ENCODE data around the gene LIN52. TPM values are rescaled to one million over a fixed set of nuclear protein-coding genes. Genes with fewer than 3 reads are reported as not detected.

LIN52 gene
- total and polyA plus RNA-seq, 2 donors (not counting 3 experiments of a cell fraction or from before 2014, with no cell fraction given): 6.6 to 9.7 TPM

GRCh38 chr14:74195623-74196022, 110.9 kb downstream of the LIN52 start:
- FAIRE-seq (peak; percentile 4), DNase-seq (ENCODE audit: low read depth, low spot score) (no peak)
- intact Hi-C loops (cut with micrococcal nuclease): no loop called here
- POLR2A ChIA-PET: no interaction called here
- CTCF ChIA-PET: no interaction called here
- H3K9me1 ChIP-seq (replicated peaks; ENCODE audit: control insufficient read depth, extremely low read depth, insufficient read depth, low read length): no peaks in the 10 kb centered on the region
- H3K4me1 ChIP-seq (ENCODE audit: control insufficient read depth, extremely low read depth, insufficient read depth, low read length): no peaks in the 10 kb centered on the region
- TF ChIP-seq EZH2 (IDR thresholded peaks at IDR 0.05; ENCODE audit: borderline replicate concordance, low read depth, low read length, severe bottlenecking): no peak
- no peak for TF ChIP-seq JUN (IDR thresholded peaks at IDR 0.05; ENCODE audit: borderline replicate concordance, insufficient read depth, insufficient read length, low read depth)
- TF ChIP-seq, protein P1, sequence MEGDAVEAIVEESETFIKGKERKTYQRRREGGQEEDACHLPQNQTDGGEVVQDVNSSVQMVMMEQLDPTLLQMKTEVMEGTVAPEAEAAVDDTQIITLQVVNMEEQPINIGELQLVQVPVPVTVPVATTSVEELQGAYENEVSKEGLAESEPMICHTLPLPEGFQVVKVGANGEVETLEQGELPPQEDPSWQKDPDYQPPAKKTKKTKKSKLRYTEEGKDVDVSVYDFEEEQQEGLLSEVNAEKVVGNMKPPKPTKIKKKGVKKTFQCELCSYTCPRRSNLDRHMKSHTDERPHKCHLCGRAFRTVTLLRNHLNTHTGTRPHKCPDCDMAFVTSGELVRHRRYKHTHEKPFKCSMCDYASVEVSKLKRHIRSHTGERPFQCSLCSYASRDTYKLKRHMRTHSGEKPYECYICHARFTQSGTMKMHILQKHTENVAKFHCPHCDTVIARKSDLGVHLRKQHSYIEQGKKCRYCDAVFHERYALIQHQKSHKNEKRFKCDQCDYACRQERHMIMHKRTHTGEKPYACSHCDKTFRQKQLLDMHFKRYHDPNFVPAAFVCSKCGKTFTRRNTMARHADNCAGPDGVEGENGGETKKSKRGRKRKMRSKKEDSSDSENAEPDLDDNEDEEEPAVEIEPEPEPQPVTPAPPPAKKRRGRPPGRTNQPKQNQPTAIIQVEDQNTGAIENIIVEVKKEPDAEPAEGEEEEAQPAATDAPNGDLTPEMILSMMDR (IDR thresholded peaks at IDR 0.05; ENCODE audit: extremely low read depth in 1 of 2, insufficient read depth in 1 of 2, low read depth in 1 of 2, low read length in 2 of 2): no peak
- TF ChIP-seq POLR2AphosphoS5 (IDR thresholded peaks at IDR 0.05; ENCODE audit: insufficient read depth, low read depth, low read length): no peak
- TF ChIP-seq, protein P2, sequence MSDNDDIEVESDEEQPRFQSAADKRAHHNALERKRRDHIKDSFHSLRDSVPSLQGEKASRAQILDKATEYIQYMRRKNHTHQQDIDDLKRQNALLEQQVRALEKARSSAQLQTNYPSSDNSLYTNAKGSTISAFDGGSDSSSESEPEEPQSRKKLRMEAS (IDR thresholded peaks at IDR 0.05; ENCODE audit: insufficient read depth, insufficient read length): no peak
- TF ChIP-seq MYC (IDR thresholded peaks at IDR 0.05; ENCODE audit: low read depth, low read length): no peak
- TF ChIP-seq FOS (IDR thresholded peaks at IDR 0.05; ENCODE audit: borderline replicate concordance, insufficient read depth, low read length): no peak
- TF ChIP-seq GATA2 (IDR thresholded peaks at IDR 0.05; ENCODE audit: insufficient read depth, insufficient read length, low read depth, low read length): no peak
- TF ChIP-seq POLR2A (IDR thresholded peaks at IDR 0.05; ENCODE audit: low read depth, low read length): no peak
- BruUV-seq (replicated peaks): no TSS peak
- H3K4me2 ChIP-seq (ENCODE audit: insufficient read depth, low read length): no peak overlapping the region
- no peak overlapping the region for H3K4me3 ChIP-seq (replicated peaks in 1 of 3; ENCODE audit: insufficient read depth in 1 of 3, low read depth in 1 of 3, low read length in 3 of 3)
- dilution Hi-C loops (cut with MboI; ENCODE audit: extremely low pct_ligation_motif_present, low sequenced_read_pairs): no loop called here
- H2AFZ ChIP-seq (ENCODE audit: low read depth, low read length): no peak overlapping the region
- no peak overlapping the region for H3K27ac ChIP-seq (ENCODE audit: insufficient read depth, low read depth, low read length)
- H3K9ac ChIP-seq (replicated peaks; ENCODE audit: extremely low read depth, insufficient read depth, low read length): no peak overlapping the region
- H3K79me2 ChIP-seq (ENCODE audit: control insufficient read depth, insufficient read depth, low read length): no peaks in the 10 kb centered on the region
- no peaks in the 10 kb centered on the region for H4K20me1 ChIP-seq (replicated peaks; ENCODE audit: control insufficient read depth, extremely low read depth, insufficient read depth, low read length)
- H3K27me3 ChIP-seq (ENCODE audit: control insufficient read depth in 2 of 2, insufficient read depth in 2 of 2, low read length in 2 of 2): no peaks in the 10 kb centered on the region
- no peaks in the 10 kb centered on the region for H3K9me3 ChIP-seq (replicated peaks; ENCODE audit: control insufficient read depth, insufficient read depth, low read length)
- H3K36me3 ChIP-seq (ENCODE audit: control insufficient read depth in 2 of 2, extremely low read depth in 1 of 2, insufficient read depth in 2 of 2, low read length in 2 of 2): peaks cover 0 to 2% of the 10 kb centered on the region in 2 experiments

Data from endothelial cell of umbilical vein (primary cell).